PFSK-1 (cell line): ENCODE measurements around the gene HPRT1.

Experiments used
- FOXP2 ChIP-seq: optimal IDR thresholded peaks from 2 replicates; pipeline ENCODE3; 2011; ENCODE audit warnings: borderline replicate concordance, control low read depth, inconsistent platforms; ENCODE audit not compliant: insufficient read depth; ENCODE audit errors: extremely low read length, extremely low read depth
- POLR2AphosphoS5 ChIP-seq: IDR thresholded peaks from 2 replicates; pipeline ENCODE4 v1.6.1; 2012; ENCODE audit warnings: low read depth, mild to moderate bottlenecking, control low read depth, low read length, moderate library complexity
- TAF1 ChIP-seq: IDR thresholded peaks from 2 replicates; pipeline ENCODE4 v1.6.1; 2012; ENCODE audit warnings: low read length, control low read depth, borderline replicate concordance; ENCODE audit not compliant: insufficient read depth
- TF ChIP-seq, protein P1 (sequence below), 2 experiments: IDR thresholded peaks; 2 replicates each; pipeline versions ENCODE4 v1.6.1 to v1.8.0; 2011 to 2012; ENCODE audit warnings: low read depth in 2 of 2, low read length in 2 of 2, control low read depth in 1 of 2, inconsistent platforms in 1 of 2, mild to moderate bottlenecking in 1 of 2, moderate library complexity in 1 of 2; ENCODE audit not compliant: insufficient read depth in 1 of 2

DNA sequence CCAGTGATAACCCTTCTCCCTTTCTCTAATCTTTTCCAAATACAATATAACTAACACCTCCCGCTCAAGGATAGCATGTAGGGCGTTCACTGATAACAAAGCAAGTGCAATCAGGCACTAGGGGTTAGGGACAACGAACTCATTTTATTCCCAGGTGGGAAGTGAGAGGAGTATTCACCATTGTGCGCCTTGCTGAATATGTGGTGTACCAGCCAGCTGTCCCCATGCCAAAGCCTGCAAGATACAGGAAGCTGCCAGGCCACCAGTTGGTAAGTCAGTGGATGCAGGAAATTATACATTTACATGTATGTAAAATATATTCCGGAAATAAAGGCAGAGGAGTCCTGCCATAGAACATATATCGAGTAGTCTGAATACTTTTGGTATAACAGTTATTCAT, 6.3 kb upstream of the HPRT1 start:
- TF ChIP-seq POLR2AphosphoS5 (no peak), FOXP2 (no peak), TAF1 (no peak)
- TF ChIP-seq, protein P1, sequence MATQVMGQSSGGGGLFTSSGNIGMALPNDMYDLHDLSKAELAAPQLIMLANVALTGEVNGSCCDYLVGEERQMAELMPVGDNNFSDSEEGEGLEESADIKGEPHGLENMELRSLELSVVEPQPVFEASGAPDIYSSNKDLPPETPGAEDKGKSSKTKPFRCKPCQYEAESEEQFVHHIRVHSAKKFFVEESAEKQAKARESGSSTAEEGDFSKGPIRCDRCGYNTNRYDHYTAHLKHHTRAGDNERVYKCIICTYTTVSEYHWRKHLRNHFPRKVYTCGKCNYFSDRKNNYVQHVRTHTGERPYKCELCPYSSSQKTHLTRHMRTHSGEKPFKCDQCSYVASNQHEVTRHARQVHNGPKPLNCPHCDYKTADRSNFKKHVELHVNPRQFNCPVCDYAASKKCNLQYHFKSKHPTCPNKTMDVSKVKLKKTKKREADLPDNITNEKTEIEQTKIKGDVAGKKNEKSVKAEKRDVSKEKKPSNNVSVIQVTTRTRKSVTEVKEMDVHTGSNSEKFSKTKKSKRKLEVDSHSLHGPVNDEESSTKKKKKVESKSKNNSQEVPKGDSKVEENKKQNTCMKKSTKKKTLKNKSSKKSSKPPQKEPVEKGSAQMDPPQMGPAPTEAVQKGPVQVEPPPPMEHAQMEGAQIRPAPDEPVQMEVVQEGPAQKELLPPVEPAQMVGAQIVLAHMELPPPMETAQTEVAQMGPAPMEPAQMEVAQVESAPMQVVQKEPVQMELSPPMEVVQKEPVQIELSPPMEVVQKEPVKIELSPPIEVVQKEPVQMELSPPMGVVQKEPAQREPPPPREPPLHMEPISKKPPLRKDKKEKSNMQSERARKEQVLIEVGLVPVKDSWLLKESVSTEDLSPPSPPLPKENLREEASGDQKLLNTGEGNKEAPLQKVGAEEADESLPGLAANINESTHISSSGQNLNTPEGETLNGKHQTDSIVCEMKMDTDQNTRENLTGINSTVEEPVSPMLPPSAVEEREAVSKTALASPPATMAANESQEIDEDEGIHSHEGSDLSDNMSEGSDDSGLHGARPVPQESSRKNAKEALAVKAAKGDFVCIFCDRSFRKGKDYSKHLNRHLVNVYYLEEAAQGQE (IDR thresholded peaks at IDR 0.05; ENCODE audit: insufficient read depth in 1 of 2, low read depth in 2 of 2, low read length in 2 of 2): no peak
